Measurements from ENCODE around the gene ATP6V0B.

DNA sequence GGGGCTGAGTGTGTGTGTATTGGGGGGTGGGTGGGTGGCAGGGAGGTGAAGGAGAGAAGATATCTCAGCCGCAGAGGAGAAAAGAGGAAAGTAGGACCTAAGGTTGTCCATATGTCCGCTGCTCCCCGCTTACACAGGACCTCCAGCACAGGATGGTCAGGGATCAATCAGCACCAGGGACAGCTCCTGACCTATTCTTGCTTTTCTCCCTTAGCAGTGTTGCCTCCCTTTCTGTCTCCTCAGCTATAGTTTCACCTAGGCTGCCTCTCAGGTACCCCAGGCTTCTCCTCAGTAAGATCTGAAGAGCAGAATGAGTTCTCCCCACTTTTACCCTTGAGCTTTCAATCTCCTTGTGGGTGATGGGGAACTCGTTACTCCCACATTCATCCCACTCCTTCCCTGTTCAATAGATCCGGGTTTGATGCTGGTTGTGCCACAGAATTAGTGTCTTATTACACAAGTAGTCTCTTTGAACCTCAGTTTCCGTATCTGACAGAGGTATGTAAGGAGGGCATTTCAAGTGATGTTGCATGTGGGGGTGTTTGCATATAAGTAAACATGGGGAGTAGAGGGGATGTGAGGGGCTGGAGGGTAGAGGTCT is 6.3 kb upstream of the ATP6V0B start:
- TF ChIP-seq, protein P1, sequence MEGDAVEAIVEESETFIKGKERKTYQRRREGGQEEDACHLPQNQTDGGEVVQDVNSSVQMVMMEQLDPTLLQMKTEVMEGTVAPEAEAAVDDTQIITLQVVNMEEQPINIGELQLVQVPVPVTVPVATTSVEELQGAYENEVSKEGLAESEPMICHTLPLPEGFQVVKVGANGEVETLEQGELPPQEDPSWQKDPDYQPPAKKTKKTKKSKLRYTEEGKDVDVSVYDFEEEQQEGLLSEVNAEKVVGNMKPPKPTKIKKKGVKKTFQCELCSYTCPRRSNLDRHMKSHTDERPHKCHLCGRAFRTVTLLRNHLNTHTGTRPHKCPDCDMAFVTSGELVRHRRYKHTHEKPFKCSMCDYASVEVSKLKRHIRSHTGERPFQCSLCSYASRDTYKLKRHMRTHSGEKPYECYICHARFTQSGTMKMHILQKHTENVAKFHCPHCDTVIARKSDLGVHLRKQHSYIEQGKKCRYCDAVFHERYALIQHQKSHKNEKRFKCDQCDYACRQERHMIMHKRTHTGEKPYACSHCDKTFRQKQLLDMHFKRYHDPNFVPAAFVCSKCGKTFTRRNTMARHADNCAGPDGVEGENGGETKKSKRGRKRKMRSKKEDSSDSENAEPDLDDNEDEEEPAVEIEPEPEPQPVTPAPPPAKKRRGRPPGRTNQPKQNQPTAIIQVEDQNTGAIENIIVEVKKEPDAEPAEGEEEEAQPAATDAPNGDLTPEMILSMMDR (conservative IDR thresholded peaks at IDR 0.05; ENCODE audit: low read depth, low read length) = no peak
- no peak for TF ChIP-seq EZH2 (IDR thresholded peaks at IDR 0.05; ENCODE audit: borderline replicate concordance, low read depth, low read length, poor library complexity, severe bottlenecking)

Measured in A673 (cell line).